Activated CD8-positive, alpha-beta memory T cell treated with anti-CD3 and anti-CD28 coated beads for 1 hour (primary cell): ENCODE results near the gene CDH13.

Experiments used
- DNase-seq, 2 donors: peaks; one replicate each; pipeline ENCODE4 v3.0.0-alpha.2; 2020; ENCODE audit warnings: low read depth in 1 of 2; ENCODE audit errors: extremely low read depth in 1 of 2

The CDH13 gene

DNA sequence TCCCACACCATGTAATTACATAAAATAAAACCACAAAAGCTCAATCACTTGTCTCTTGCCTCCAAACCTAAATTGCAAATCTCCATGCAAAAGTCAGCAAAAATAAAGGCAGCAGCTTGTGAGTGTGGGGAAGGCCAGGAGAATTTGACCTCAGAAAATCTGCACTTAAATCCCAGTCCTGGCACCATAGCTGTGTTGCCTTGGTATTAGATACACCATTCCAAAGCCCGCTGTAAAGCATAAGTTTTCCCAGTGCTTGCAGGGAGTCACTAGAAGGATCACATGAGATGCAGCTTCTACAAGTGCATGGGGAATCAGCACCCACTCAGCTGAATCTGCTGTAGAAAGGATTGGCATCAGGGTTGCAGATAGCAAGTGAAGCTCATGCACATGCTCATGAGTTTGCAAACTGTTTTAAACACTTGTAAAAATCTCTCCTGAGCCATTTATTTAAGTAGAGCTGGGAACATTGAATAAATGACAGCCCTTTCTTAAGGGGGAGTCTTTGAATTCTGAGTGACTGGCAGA is 686.0 kb downstream of the CDH13 start:
- DNase-seq, result no peak

DNA sequence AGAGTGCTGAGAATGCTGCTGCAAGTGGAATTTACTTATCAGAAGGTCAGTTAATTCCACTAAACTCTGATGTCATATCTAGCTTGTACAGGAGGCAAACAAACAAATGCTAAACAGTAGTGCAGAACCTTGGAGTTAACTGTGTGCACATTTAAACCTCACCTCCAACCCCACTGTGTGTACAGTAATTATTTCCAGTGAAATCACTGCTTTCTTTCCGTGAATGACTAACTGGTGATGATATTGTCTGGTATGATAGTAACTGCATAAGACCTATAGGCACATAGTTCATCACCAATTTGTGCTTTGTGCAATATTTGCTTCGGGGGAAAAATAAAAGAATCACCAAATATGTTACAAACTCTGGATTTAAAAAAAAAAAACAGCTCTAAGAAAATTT is 688.5 kb downstream of the CDH13 start:
- no peak for DNase-seq

DNA sequence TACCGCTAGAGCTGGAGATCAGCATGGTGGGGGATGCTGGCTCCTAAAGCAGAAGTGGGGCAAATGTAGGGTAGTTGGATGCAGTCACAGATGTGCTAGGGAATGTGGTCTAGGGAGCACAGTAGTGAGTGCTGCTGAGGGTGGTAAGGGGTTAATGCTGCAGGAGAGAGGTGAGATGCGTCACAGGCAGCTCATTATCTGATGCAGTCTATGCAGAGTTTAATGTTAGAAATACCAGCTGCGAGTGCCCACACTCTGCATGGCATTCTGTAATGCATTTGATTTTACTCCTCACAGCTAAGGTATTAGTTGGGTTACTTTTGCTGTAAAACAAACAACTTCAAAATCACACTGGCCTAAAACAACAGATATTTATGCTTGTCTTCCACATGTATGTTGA is 689.7 kb downstream of the CDH13 start:
- no peak for DNase-seq

DNA sequence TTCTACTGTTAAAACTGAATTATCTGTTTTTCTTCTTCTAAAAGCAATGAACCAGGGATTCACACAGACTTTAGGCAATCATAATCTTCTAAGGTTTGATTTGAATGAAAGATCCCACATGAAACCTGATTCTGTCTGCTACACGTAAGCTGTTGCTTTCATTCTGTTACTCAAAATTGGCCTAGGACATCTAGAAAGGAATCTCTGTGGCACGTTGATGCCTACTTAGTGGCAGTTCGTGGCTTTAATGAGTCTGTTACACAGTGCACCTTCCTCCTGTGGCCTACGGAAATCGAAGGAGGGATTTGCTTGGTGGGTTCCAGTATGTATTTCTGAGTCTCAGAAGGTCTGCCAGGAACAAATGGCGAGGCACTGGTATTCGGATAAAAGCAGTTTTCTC is 691.6 kb downstream of the CDH13 start:
- DNase-seq, result no peak

DNA sequence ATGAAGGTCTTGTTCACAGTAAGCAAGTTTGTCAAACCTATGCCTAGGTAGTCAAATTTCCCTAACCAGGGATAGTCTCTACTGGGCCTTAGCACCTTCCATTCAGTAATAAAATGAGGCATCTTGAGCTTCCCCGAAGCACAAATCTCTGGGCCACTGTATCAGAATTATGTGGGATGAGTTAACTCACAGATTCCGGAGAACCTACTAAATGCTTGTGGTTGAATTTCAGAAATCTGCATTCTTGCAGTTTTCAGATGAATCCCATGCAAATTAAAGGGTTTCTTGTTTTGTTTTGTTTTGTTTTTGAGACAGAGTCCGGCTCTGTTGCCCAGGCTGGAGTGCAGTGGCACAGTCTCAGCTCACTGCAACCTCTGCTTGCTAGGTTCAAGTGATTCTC is 702.2 kb downstream of the CDH13 start:
- DNase-seq, result no peak

DNA sequence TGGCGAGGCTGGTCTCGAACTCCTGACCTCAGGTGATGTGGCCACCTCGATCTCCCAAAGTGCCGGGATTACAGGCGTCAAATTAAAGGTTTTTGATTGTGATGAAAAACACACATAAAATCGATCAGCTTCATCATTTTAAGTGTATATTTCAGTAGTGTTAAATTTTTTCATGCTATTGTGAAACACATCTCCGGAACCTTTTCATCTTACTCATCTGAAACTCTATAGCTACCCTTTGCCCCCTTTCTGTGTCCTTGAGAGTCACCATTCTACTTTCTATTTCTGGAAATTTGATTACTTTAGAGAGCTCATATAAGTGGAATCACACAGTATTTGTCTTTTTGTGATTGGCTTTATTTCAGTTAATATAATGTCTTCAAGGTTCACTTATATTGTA is 702.7 kb downstream of the CDH13 start:
- DNase-seq, result no peak

DNA sequence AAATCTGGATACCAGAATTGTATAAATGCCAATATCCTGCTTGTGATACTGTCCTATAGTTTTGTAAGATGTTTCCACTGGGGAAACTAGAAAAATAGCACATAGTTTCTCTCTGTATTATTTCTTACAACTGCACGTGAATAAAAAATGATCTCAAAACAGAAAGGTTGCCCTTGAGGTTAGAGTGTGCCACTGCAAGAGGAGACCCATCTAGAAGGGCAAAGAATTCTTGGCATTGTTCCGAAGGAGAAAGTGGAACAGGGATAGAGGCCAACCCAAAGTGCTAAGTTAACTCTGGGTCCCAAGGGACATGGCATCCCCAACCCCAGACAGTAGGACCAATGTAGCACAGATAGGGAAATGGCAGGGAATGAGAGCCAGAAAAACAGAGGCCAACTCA is 703.5 kb downstream of the CDH13 start:
- no peak for DNase-seq

DNA sequence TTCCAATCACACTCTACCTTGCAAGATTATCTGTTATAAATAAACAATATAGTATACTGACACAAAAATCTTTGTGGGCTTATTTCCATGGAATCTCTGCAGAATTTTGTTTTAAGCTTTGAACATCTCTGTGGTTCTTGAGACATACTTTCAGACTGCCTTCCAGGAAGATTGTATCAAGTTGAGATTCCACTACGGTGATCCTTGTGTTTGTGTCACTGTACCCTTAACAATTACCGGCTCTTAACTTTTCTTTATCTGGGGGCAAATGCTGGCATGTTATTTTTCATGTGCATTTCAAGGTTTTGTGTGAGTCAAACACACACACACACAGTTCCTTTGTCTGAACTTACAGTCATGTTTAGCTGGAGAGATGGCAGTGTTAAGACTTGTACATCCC is 708.3 kb downstream of the CDH13 start:
- no peak for DNase-seq

DNA sequence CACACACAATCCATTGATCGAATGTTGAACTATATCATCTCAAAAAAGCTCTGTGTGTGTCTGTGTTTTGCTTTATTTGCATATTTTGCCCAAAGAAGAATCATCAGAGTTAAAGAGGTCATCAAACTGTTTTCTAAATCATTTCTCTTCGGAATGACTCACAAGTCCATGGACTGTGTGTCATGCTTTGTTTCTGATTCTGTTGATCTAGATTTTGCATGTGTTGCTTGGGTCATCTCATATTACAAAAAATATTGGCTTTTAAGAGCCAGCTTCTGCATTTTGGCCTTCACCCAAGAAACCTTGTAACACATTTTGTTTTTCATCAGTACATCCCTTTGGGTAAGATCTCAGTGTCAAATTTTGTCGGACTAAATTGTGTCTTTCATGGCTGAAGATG is 709.8 kb downstream of the CDH13 start:
- DNase-seq, result no peak

DNA sequence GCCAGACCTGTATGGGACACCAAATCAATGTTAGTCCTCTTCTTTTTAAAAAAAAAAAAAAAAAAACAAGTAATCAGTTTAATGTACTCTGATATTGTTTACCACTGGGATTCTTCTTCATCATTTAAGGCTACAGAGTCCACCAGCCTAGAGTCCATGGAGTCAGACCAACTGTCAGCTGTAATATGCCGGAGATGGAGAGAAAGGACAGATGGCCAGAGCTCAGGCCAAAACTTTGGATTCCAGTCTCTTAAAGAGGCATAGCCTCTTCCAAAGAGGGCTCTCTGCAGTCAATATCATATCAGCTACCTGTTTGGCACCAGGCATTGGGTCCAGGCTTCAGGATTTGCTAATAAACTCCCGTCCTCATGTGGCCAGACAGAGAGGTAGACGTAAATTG is 711.4 kb downstream of the CDH13 start:
- no peak for DNase-seq

DNA sequence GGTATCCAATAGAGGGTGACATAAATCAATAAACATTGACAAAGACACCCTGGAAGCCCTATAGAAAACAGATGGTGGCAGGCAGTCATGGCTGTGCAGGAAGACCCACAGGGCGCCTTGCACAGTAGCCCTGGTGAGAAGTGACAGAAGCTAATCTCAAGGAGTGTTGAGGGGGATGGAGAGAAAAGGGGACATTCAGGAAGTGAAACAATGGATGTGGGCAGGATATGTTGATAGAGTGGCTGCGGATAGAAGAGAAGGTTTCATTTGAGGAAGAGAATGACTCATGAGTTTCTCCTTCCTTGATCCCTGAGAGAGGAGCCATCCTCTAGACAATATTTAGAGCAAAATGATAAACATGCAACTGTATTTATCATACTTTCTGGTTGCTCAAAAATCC is 712.2 kb downstream of the CDH13 start:
- DNase-seq, result no peak

DNA sequence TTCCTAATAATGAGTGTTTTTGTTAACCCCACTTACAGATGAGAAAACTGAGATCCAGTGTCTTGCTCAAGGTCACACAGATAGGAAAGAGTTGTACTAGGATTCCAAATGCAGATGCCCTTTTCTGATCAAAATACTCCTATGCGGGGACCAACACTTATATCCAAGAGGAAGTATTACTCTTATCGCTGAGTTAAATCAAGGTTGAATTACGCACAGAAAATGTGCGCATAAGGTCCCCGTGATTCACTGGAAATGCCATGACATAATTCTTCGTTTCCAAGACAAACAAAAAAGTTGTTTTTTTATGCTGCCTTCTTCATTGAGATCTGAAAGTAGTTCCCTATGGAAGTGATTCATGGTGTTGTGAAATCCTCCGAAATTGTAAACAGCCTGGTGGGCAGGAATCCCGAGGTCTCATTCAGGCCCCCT is 717.2 kb downstream of the CDH13 start:
- no peak for DNase-seq

DNA sequence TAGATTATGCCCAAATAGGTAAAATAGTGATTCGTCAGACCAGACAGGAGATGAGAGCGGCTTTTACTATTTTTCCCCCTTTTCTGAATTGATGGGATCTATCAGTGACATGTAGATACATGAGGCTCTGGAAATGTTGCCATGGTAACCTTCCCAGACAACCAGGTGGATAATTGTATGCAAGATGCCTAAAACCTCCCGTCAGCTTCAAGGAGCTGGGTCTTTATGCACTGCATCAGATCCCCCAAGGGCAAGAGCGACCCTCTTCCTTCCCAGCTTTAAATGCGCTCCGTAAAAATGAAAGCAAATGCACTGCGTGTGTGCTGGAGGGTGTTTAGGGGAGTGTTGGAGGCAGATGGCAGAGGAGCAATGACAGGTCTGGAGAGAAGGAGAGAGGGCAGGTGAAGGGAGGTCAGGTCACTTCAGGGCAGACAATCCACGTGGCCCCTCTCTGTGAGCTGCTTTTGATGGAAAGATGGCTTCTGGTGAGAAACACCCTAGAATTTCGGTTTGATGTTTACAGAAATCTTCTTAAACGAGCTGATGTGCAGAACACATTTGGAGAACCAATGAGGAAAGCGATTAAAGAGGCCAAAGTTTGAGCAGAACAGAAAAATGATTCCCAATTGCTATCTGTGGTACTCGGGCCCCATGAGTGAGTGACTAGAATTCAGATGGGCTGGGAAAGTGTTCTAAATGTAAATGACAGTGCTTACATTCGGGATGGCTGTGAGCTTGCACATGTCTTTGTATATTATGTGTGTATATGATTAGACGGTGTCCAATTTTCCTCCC is 719.3 kb downstream of the CDH13 start:
- no peak for DNase-seq

DNA sequence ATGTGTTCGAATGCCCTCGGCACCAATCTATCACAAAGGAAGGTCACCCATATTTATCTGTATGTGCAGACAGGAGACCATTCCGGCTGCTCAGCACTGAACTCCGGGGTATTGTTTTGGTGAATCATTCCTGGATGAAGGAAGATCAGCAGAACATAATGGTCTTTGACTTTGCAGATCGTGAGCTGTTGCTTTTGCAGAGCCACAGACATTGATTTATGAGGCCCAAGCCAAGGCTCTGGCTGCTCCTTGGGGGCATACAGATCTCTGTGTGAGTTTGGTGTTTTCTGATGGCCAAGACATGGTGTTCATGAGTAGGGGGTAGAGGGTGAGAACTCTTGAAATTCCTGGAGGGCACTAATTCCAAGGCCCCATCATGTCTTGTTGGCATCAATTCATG is 722.2 kb downstream of the CDH13 start:
- DNase-seq, result no peak

DNA sequence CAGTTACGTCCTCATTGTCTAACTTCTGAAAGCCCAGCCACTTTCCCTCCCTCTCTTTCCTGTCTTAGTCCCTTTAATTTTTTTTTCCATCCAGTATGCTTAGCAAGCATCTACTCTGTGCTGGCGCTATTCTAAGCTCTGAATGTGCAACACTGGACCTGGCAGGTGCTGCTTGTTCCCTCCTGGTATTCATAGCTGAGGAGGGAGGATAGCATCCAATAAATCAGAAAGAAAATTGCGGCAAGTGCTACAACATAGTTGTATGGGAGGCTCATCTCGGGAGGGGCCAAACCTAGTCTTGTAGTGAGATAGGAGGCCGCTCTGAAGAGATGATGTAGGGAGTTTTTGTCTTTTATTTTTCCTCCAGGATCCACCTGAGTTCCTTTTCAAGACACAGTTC is 723.7 kb downstream of the CDH13 start:
- no peak for DNase-seq

DNA sequence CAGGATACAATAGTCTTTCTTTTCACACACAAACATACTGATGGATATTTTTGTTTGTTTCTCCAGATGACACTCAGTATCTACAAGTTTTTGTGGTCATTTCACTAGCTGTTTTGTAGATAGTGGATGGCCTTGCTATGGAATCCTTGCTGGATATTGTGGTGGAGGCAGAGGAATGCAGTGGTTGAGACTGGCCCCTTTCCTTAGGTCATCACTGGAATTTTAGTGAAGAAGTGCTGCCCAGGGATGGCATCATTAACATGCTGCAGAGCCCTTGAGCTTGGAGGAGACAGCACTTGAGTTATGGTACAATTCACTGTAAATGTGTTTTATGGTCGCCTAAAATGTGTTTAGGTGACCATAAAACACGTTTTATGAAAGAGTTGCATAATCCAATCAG is 725.1 kb downstream of the CDH13 start:
- no peak for DNase-seq

DNA sequence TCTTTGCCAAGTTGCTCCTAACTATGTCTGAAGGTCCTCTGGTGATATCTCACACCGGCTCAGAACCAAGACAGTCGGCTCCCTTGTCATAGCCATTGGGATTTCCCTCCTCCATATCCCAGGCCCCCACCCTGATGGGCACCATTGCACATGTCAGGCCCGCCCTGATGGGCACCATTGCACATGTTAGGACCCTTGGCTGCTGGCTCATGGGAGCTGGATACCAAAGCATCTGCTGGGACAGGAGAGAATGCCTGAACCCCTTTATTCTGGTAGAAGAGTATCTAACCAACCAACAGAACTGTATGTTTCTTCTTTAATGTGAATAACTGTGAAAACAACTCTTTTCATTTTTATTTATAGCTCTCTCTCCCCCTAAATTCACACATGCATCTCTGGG is 726.5 kb downstream of the CDH13 start:
- DNase-seq, result no peak

DNA sequence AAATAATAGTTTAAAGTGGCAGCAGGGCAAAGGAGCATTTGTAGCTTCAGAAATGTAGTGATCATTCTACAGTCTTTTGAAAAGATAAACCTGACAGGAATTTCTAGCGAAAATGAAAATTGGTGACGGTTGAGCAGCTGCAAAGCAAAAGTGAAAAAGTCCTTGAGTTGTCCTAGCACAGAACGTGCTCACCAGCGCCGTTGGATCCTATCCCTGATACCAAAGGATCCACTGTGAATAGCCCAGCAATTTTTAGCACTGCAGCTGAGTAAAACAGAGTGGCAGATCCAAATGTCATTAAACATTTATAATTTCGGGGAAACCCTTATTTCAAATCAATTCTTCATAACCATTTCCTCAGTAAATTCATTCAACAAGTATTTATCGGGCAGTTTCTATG is 727.2 kb downstream of the CDH13 start:
- DNase-seq, result no peak

DNA sequence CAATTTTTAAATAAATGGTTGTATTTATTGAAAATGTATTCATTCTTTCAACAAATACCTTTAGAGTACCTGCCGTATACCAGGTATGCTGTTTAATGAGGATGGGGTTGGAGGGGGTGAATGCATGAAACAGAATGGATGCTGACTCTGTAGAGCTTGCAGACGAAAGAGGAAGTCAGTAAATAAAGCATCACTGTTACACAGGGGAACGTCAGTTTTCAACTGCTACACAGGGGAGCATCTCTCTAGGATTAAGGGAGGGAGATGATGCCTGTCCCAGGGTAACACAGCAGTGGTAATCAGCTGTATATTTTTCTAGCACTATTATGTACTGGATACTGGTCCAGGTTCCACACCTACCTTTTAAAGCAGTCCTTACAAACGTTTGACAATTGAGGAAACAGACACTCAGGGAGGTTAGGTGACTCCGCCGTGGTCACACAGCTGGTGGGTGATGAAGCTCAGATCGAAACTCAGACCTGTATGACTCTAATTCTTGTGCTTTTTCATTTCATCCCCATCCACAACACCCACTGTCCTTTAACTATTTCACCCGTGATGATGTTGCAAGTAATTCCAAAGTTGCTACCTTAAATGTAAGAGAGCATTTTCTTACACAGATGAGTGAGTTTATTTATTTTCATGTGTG is 728.9 kb downstream of the CDH13 start:
- no peak for DNase-seq

DNA sequence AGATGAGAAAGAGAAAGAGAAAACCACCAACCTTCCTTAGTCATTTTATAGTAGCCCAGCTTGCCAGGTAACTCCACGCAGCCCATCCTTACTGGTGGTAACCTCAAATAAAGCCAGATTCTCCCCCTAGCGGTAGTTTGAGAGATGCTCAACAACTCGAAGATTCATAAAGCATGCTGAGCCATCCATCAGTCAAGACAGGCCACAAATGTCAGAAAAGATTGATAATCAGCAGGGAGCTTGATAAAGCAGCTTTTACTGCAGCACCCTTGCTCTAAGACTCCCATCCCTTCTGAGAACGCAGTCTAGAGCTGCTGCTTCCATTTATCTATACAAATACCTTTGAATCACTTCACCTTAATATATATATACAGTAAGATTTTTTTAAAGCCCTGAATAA is 729.5 kb downstream of the CDH13 start:
- DNase-seq, result no peak

DNA sequence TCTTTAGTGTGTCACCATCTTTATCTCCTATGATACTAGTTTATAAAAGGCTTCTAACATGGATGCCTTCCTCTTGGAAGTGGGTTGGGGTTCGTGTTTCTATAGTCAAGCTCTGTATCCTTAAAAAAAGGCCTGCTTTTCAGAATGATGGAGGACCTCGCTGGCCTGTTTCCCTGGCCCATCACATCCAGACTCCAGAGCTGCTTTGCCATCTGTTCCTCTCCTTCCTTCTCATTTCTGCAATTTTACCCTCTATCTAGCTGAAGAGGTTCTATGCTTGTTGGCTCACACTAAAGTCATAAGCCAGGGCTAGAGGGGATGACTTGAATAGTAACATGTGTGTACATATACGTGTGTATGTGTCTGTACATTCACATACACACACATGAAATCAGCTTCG is 730.2 kb downstream of the CDH13 start:
- no peak for DNase-seq

DNA sequence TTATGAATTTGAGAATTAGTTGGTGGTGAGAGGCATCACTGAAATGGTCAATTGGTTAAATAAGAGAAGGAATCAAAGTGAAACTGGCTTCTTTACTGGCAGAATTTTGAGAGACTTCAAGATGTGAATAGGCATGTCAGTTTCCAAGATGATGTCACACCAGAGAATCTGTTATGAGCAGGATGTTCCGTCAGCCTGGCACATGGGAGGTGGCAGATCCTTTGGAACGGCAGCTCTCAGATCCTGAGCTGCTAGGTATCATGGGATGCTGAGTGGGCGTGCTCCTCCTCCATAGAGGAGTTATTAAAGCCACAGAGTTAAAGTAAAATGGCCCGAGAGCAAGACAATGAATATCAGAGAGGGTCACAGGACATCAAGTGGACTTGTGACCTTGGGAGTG is 736.8 kb downstream of the CDH13 start:
- no peak for DNase-seq

DNA sequence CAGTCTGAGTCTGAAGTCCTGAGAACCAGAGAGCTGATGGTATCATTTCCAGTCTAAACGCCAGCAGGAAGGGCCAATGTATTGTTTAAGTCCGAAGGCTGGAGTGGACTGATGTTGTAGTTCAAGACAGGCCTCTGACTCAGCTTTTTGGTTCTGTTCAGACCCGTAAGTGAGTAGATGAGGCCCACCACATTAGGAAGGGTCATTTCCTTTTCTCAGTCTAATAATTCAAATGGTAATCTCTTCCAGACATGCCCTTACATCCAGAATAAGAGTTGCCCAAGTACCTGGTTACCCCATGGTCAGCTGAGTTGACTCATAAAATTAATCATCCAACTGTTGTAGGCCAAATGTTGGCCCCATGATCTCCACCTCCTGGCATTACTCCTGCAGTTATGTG is 738.4 kb downstream of the CDH13 start:
- no peak for DNase-seq
